Measurements from ENCODE around the gene CLCN6. TPM values are rescaled to one million over a fixed set of nuclear protein-coding genes. Genes with fewer than 3 reads are reported as not detected.

Gene CLCN6
- total RNA-seq, 1 experiment from 2014 or later, result 13.7 TPM

DNA sequence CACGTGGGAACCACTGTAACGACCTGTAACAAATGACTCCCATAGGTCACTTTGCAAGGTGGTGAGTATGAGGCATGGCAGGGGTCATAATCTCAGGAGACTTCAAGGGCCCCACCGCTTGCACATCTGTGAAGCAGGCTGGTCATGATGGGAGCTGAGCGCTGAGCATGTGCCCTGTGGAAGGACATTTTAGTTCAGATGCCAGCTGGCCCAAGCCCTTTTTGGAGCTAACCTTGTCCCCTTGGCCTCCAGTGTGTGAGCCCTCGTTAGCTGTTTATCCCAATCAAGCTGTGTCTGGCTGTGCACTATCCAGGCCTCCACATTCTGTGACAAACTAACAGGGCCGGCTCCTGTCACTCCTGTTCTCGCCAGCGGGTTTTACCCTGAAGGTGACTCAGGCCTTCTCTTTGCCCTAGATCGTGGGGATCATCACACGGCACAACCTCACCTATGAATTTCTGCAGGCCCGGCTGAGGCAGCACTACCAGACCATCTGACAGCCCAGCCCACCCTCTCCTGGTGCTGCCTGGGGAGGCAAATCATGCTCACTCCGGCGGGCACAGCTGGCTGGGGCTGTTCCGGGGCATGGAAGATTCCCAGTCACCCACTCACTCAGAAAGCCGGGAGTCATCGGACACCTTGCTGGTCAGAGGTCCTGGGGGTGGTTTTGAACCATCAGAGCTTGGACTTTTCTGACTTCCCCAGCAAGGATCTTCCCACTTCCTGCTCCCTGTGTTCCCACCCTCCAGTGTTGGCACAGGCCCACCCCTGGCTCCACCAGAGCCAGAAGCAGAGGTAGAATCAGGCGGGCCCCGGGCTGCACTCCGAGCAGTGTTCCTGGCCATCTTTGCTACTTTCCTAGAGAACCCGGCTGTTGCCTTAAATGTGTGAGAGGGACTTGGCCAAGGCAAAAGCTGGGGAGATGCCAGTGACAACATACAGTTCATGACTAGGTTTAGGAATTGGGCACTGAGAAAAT, 34.0 kb downstream of the CLCN6 start:
- ChIA-PET CTCF (interaction anchor here (0.8 to 1.2 kb wide), 2 partner anchors 41 to 53 kb away, joined by 3 to 6 read pairs; no protein-coding TSS in a partner anchor), RAD21 (ENCODE audit: low non-redundant PET in 1 of 2, low total read pairs in 2 of 2, uncharacterized antibody in 2 of 2, unreplicated experiment in 2 of 2) (no interaction called here), POLR2A (interaction anchor here (1.6 kb wide), 1 partner anchor 68 kb away, joined by 9 read pairs; no protein-coding TSS in a partner anchor)
- Histone ChIP-seq H3K27ac (ENCODE audit: low read depth, low read length) (no peak overlapping the region), H3K4me3 (replicated peaks in 1 of 2; ENCODE audit: low read depth in 1 of 2, low read length in 2 of 2) (no peak overlapping the region), H3K79me2 (ENCODE audit: insufficient read depth, low read length) (no peaks in the 10 kb centered on the region), H3K4me1 (ENCODE audit: control insufficient read depth in 1 of 2, insufficient read depth in 2 of 2, low read length in 2 of 2) (no peaks in the 10 kb centered on the region), H3K9me2 (ENCODE audit: insufficient read depth) (no peaks in the 10 kb centered on the region), H3K27me3 (ENCODE audit: insufficient read depth, low read length) (no peaks in the 10 kb centered on the region), H3K4me2 (ENCODE audit: low read length) (no peak overlapping the region), H3K9me3 (ENCODE audit: control insufficient read depth in 1 of 2, insufficient read depth in 1 of 2, low read depth in 1 of 2, low read length in 2 of 2) (no peaks in the 10 kb centered on the region), H3K9ac (ENCODE audit: low read length) (no peak overlapping the region), H4K20me1 (ENCODE audit: insufficient read depth) (no peaks in the 10 kb centered on the region), H2AFZ (ENCODE audit: low read depth, low read length, poor library complexity, severe bottlenecking) (no peak overlapping the region), H3K36me3 (ENCODE audit: control insufficient read depth in 1 of 2, insufficient read depth in 2 of 2, low read length in 2 of 2) (peaks cover 7 to 25% of the 10 kb centered on the region in 2 experiments; a peak in 2 of 4 replicates)
- no TSS peak for BruUV-seq (replicated peaks)
- intact Hi-C loops (cut with micrococcal nuclease), result loop anchor here (10.0 kb wide), 2 partner anchors 365 to 805 kb away; no protein-coding TSS in a partner anchor
- TF ChIP-seq EGR1 (IDR thresholded peaks at IDR 0.05; ENCODE audit: low read depth) (no peak), SRF (IDR thresholded peaks at IDR 0.05; ENCODE audit: low read depth) (no peak), YY1 (IDR thresholded peaks at IDR 0.05; ENCODE audit: extremely low read depth, insufficient replicate concordance, low read depth, low read length) (no peak), SIN3A (IDR thresholded peaks at IDR 0.05; ENCODE audit: low read depth) (no peak)
- TF ChIP-seq, protein P1, sequence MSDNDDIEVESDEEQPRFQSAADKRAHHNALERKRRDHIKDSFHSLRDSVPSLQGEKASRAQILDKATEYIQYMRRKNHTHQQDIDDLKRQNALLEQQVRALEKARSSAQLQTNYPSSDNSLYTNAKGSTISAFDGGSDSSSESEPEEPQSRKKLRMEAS (IDR thresholded peaks at IDR 0.05), result no peak
- DNase-seq (ENCODE audit: low read depth, low spot score) (no peak), ATAC-seq (no peak)

All from HCT116 (cell line).